Dendritic cell treated with granulocyte-macrophage colony-stimulating factor and Interleukin-4, amounts not matched to agents 40 ng/mL and 50 ng/mL, for 4 days (primary cell): ENCODE data around the gene LRCOL1.

Experiments used
- H3K27ac Mint-ChIP-seq: one replicate; pipeline ENCODE4 v1.8.0; 2022; ENCODE audit warnings: mild to moderate bottlenecking, mixed read lengths
- H3K27me3 Mint-ChIP-seq: one replicate; pipeline ENCODE4 v1.8.0; 2022; ENCODE audit warnings: mild to moderate bottlenecking, mixed read lengths
- H3K36me3 Mint-ChIP-seq: one replicate; pipeline ENCODE4 v1.8.0; 2022; ENCODE audit warnings: low read depth, mixed read lengths
- H3K4me1 Mint-ChIP-seq: one replicate; pipeline ENCODE4 v1.8.0; 2022; ENCODE audit warnings: low read depth, mixed read lengths
- H3K4me3 Mint-ChIP-seq: one replicate; pipeline ENCODE4 v1.8.0; 2022; ENCODE audit warnings: mild to moderate bottlenecking, moderate library complexity, mixed read lengths
- H3K9me3 Mint-ChIP-seq: one replicate; pipeline ENCODE4 v1.8.0; 2022; ENCODE audit warnings: mixed read lengths
- intact Hi-C: fragments of 100-400 bp; cut with micrococcal nuclease; formaldehyde crosslinking; loops from one replicate; pipeline ENCODE4 v1.15.0; 2022

The LRCOL1 gene

GRCh38 chr12:132619071-132619385 is 8.6 kb upstream of the LRCOL1 start:
- Mint-ChIP-seq H3K4me1 (peaks cover 11% of the 10 kb centered on the region), H3K27me3 (peaks cover 67% of the 10 kb centered on the region), H3K27ac (no peak overlapping the region), H3K36me3 (peaks cover 6% of the 10 kb centered on the region), H3K9me3 (peaks cover 20% of the 10 kb centered on the region), H3K4me3 (no peak overlapping the region)
- intact Hi-C loops, result no loop called here

- H3K4me3 Mint-ChIP-seq, result no peak within 1 kb of the TSS
- H3K27ac Mint-ChIP-seq, result no peak within 1 kb of the TSS
- intact Hi-C loops, result no loop called here
- peaks cover 20% of the 10 kb centered on the region for H3K9me3 Mint-ChIP-seq
- H3K36me3 Mint-ChIP-seq, result peaks cover 4% of the 10 kb centered on the region
- peaks cover 11% of the 10 kb centered on the region for H3K4me1 Mint-ChIP-seq
- H3K27me3 Mint-ChIP-seq, result peaks cover 70% of the 10 kb centered on the region
Observed at GRCh38 chr12:132618683-132619043, 8.3 kb upstream of the LRCOL1 start, which contains the start of gene P2RX2. TSS of gene P2RX2 (plus strand) at chr12:132618776. CDS start at chr12:132618817, 41 bp downstream.

GRCh38 chr12:132617822-132618682 is 7.7 kb upstream of the LRCOL1 start:
- intact Hi-C loops, result no loop called here
- no peak overlapping the region for H3K4me3 Mint-ChIP-seq

GRCh38 chr12:132617135-132617701 is 6.8 kb upstream of the LRCOL1 start:
- Mint-ChIP-seq H3K27me3 (peaks cover 80% of the 10 kb centered on the region), H3K36me3 (peaks cover 4% of the 10 kb centered on the region), H3K4me1 (peaks cover 6% of the 10 kb centered on the region), H3K9me3 (peaks cover 20% of the 10 kb centered on the region), H3K27ac (no peak overlapping the region), H3K4me3 (no peak overlapping the region)
- intact Hi-C loops, result no loop called here

More at GRCh38 chr12:132617822-132618682, 7.7 kb upstream of the LRCOL1 start:
- no peak overlapping the region for H3K27ac Mint-ChIP-seq
- H3K9me3 Mint-ChIP-seq, result peaks cover 20% of the 10 kb centered on the region
- peaks cover 4% of the 10 kb centered on the region for H3K36me3 Mint-ChIP-seq
- peaks cover 11% of the 10 kb centered on the region for H3K4me1 Mint-ChIP-seq
- H3K27me3 Mint-ChIP-seq, result peaks cover 77% of the 10 kb centered on the region

GRCh38 chr12:132615579-132616038 is 5.2 kb upstream of the LRCOL1 start:
- Mint-ChIP-seq H3K36me3 (peaks cover 4% of the 10 kb centered on the region), H3K27me3 (peaks cover 82% of the 10 kb centered on the region), H3K4me1 (peaks cover 8% of the 10 kb centered on the region), H3K27ac (no peak overlapping the region), H3K9me3 (peaks cover 20% of the 10 kb centered on the region), H3K4me3 (no peak overlapping the region)
- intact Hi-C loops, result loop anchor here (1.0 to 2.0 kb wide), 2 partner anchors 15 to 200 kb away; no protein-coding TSS in a partner anchor

GRCh38 chr12:132614861-132615578 is 4.6 kb upstream of the LRCOL1 start:
- intact Hi-C loops, result loop anchor here (1.0 to 5.0 kb wide), 3 partner anchors 14 to 463 kb away; no protein-coding TSS in a partner anchor
- Mint-ChIP-seq H3K36me3 (peaks cover 4% of the 10 kb centered on the region), H3K27me3 (peaks cover 82% of the 10 kb centered on the region), H3K4me3 (no peak overlapping the region), H3K9me3 (peaks cover 20% of the 10 kb centered on the region), H3K27ac (no peak overlapping the region), H3K4me1 (peaks cover 14% of the 10 kb centered on the region)

- intact Hi-C loops, result loop anchor here (2.0 to 5.0 kb wide), 2 partner anchors 13 to 462 kb away; no protein-coding TSS in a partner anchor
- H3K36me3 Mint-ChIP-seq, result peaks cover 4% of the 10 kb centered on the region
- no peak overlapping the region for H3K27ac Mint-ChIP-seq
- H3K27me3 Mint-ChIP-seq, result peaks cover 83% of the 10 kb centered on the region
- peaks cover 15% of the 10 kb centered on the region for H3K4me1 Mint-ChIP-seq
- H3K4me3 Mint-ChIP-seq, result no peak overlapping the region
- peaks cover 20% of the 10 kb centered on the region for H3K9me3 Mint-ChIP-seq
Observed at GRCh38 chr12:132614029-132614428, 3.6 kb upstream of the LRCOL1 start.

- Mint-ChIP-seq H3K4me1 (peaks cover 15% of the 10 kb centered on the region), H3K9me3 (peaks cover 4% of the 10 kb centered on the region), H3K4me3 (no peak overlapping the region), H3K27ac (no peak overlapping the region), H3K36me3 (no peaks in the 10 kb centered on the region), H3K27me3 (peaks cover 90% of the 10 kb centered on the region)
- intact Hi-C loops, result loop anchor here (5.0 kb wide), 1 partner anchor 459 kb away; no protein-coding TSS in a partner anchor
Observed at GRCh38 chr12:132611620-132612019, 1.2 kb upstream of the LRCOL1 start.

- Mint-ChIP-seq H3K4me3 (no peak overlapping the region), H3K9me3 (no peaks in the 10 kb centered on the region)
- intact Hi-C loops, result loop anchor here (5.0 kb wide), 1 partner anchor 459 kb away; no protein-coding TSS in a partner anchor
Observed at GRCh38 chr12:132610866-132611602, 652 bp upstream of the LRCOL1 start.

GRCh38 chr12:132608231-132609171 is 1.9 kb downstream of the LRCOL1 start:
- H3K9me3 Mint-ChIP-seq, result no peaks in the 10 kb centered on the region
- H3K27me3 Mint-ChIP-seq, result peaks cover 90% of the 10 kb centered on the region
- intact Hi-C loops, result no loop called here
- H3K36me3 Mint-ChIP-seq, result no peaks in the 10 kb centered on the region
- no peak overlapping the region for H3K4me3 Mint-ChIP-seq
- H3K27ac Mint-ChIP-seq, result no peak overlapping the region
- peaks cover 9% of the 10 kb centered on the region for H3K4me1 Mint-ChIP-seq

More at GRCh38 chr12:132610866-132611602, 652 bp upstream of the LRCOL1 start:
- Mint-ChIP-seq H3K27ac (no peak overlapping the region), H3K4me1 (peaks cover 15% of the 10 kb centered on the region), H3K27me3 (peaks cover 90% of the 10 kb centered on the region), H3K36me3 (no peaks in the 10 kb centered on the region)

- peaks cover 9% of the 10 kb centered on the region for H3K4me1 Mint-ChIP-seq
- H3K9me3 Mint-ChIP-seq, result no peaks in the 10 kb centered on the region
- H3K4me3 Mint-ChIP-seq, result no peak overlapping the region
- no peaks in the 10 kb centered on the region for H3K36me3 Mint-ChIP-seq
- no peak overlapping the region for H3K27ac Mint-ChIP-seq
- intact Hi-C loops, result no loop called here
- peaks cover 96% of the 10 kb centered on the region for H3K27me3 Mint-ChIP-seq
Observed at GRCh38 chr12:132606927-132607326, 3.5 kb downstream of the LRCOL1 start.

- no peaks in the 10 kb centered on the region for H3K9me3 Mint-ChIP-seq
- peaks cover 9% of the 10 kb centered on the region for H3K4me1 Mint-ChIP-seq
- H3K4me3 Mint-ChIP-seq, result no peak overlapping the region
- no peak overlapping the region for H3K27ac Mint-ChIP-seq
- no peaks in the 10 kb centered on the region for H3K36me3 Mint-ChIP-seq
- H3K27me3 Mint-ChIP-seq, result peaks cover 94% of the 10 kb centered on the region
- intact Hi-C loops, result no loop called here
Observed at GRCh38 chr12:132606466-132606865, 3.9 kb downstream of the LRCOL1 start.
